Neural cell (in vitro differentiated cells): Measurements from ENCODE around the gene CRTC3. TPM values are rescaled to one million over a fixed set of nuclear protein-coding genes. Genes with fewer than 3 reads are reported as not detected.

Experiments
- H2AFZ ChIP-seq: fragments of 200-600, 300-800 bp; sonication (generic), shearing (Covaris generic); 2 replicates; pipeline ENCODE4 v1.6.0; 2014; ENCODE audit warnings: low read depth, mild to moderate bottlenecking, antibody characterized with exemption, low read length, moderate library complexity
- H3F3A ChIP-seq: fragments of 200-600 bp; shearing (Covaris generic); 2 replicates; pipeline ENCODE4 v1.6.1; 2016; ENCODE audit warnings: mild to moderate bottlenecking, moderate library complexity, mixed read lengths, antibody characterized with exemption, low read length; ENCODE audit not compliant: insufficient read depth, poor library complexity, severe bottlenecking
- H3K27ac ChIP-seq: fragments of 200-600, 300-800 bp; sonication (generic), shearing (Covaris generic); 2 replicates; pipeline ENCODE4 v1.5.1; 2014; ENCODE audit warnings: mild to moderate bottlenecking, low read length, moderate library complexity
- H3K27me3 ChIP-seq: fragments of 300-800, 200-600 bp; sonication (generic), shearing (Covaris generic); 2 replicates; pipeline ENCODE4 v1.6.0; 2014; ENCODE audit warnings: mild to moderate bottlenecking, low read depth, low read length, moderate library complexity; ENCODE audit not compliant: insufficient read depth
- H3K36me3 ChIP-seq: fragments of 300-800, 200-600 bp; sonication (generic), shearing (Covaris generic); 2 replicates; pipeline ENCODE4 v1.5.1; 2014; ENCODE audit warnings: mild to moderate bottlenecking, antibody characterized with exemption, low read length, moderate library complexity; ENCODE audit not compliant: insufficient read depth
- H3K4me2 ChIP-seq: fragments of 300-800, 200-600 bp; sonication (generic), shearing (Covaris generic); 2 replicates; pipeline ENCODE4 v1.6.0; 2014; ENCODE audit warnings: mild to moderate bottlenecking, low read length
- H3K4me3 ChIP-seq: fragments of 300-800, 200-600 bp; sonication (generic), shearing (Covaris generic); 2 replicates; pipeline ENCODE4 v1.5.1; 2014; ENCODE audit warnings: mild to moderate bottlenecking, low read length, moderate library complexity
- H3K79me2 ChIP-seq: fragments of 200-600 bp; shearing (Covaris generic); replicated peaks from 2 replicates; pipeline ENCODE4 v1.6.0; 2014; ENCODE audit warnings: mild to moderate bottlenecking, low read length, moderate library complexity; ENCODE audit not compliant: insufficient read depth
- H3K9ac ChIP-seq: fragments of 300-800, 200-600 bp; sonication (generic), shearing (Covaris generic); 2 replicates; pipeline ENCODE4 v1.6.1; 2016; ENCODE audit warnings: mild to moderate bottlenecking, low read length, mixed read lengths
- H3K9me2 ChIP-seq: fragments of 200-600 bp; shearing (Covaris generic); 2 replicates; pipeline ENCODE4 v1.6.1; 2016; ENCODE audit warnings: mild to moderate bottlenecking, low read length, mixed read lengths; ENCODE audit not compliant: insufficient read depth
- H3K9me3 ChIP-seq: fragments of 200-600, 300-800 bp; sonication (generic), shearing (Covaris generic); 2 replicates; pipeline ENCODE4 v1.6.1; 2016; ENCODE audit warnings: mild to moderate bottlenecking, mixed run types, low read length, moderate library complexity, mixed read lengths
- H4K20me1 ChIP-seq: fragments of 200-600 bp; shearing (Covaris generic); 2 replicates; pipeline ENCODE4 v1.6.1; 2016; ENCODE audit warnings: mild to moderate bottlenecking, mixed run types; ENCODE audit not compliant: insufficient read depth
- CTCF ChIP-seq: fragments of 450-650 bp; IDR thresholded peaks from 2 replicates; pipeline ENCODE4 v1.5.1; 2014; ENCODE audit warnings: antibody characterized with exemption, mild to moderate bottlenecking, moderate library complexity; ENCODE audit not compliant: poor library complexity, severe bottlenecking
- EP300 ChIP-seq: fragments of 450-650 bp; conservative IDR thresholded peaks from 2 replicates; pipeline ENCODE4 v1.6.1; 2014; ENCODE audit warnings: antibody characterized with exemption, mild to moderate bottlenecking, moderate library complexity; ENCODE audit not compliant: poor library complexity, severe bottlenecking
- EZH2 ChIP-seq: fragments of 200-600, 300-800 bp; shearing (Covaris generic), sonication (generic); IDR thresholded peaks from 2 replicates; pipeline ENCODE4 v1.6.1; 2014; ENCODE audit warnings: antibody characterized with exemption, low read length, borderline replicate concordance, mild to moderate bottlenecking; ENCODE audit not compliant: insufficient read depth, poor library complexity, severe bottlenecking
- MXI1 ChIP-seq: fragments of 450-650 bp; conservative IDR thresholded peaks from 2 replicates; pipeline ENCODE4 v1.6.1; 2014; ENCODE audit warnings: antibody characterized with exemption, mild to moderate bottlenecking; ENCODE audit not compliant: poor library complexity, severe bottlenecking
- POLR2AphosphoS5 ChIP-seq: IDR thresholded peaks from 2 replicates; pipeline ENCODE4 v1.6.1; 2012
- RAD21 ChIP-seq: fragments of 450-650 bp; conservative IDR thresholded peaks from 2 replicates; pipeline ENCODE4 v1.6.1; 2014; ENCODE audit warnings: antibody characterized with exemption, mild to moderate bottlenecking, moderate library complexity
- REST ChIP-seq: IDR thresholded peaks from 2 replicates; pipeline ENCODE4 v1.6.1; 2012; ENCODE audit warnings: borderline replicate concordance
- SMC3 ChIP-seq: fragments of 450-650 bp; conservative IDR thresholded peaks from 2 replicates; pipeline ENCODE4 v1.6.1; 2014; ENCODE audit warnings: antibody characterized with exemption, mild to moderate bottlenecking, moderate library complexity; ENCODE audit not compliant: poor library complexity
- TAF1 ChIP-seq: IDR thresholded peaks from 2 replicates; pipeline ENCODE4 v1.6.1; 2012; ENCODE audit warnings: low read depth
- polyA plus RNA-seq: library from polyadenylated mRNA; depleted of rRNA; stranded (reverse); fragments of >200 nt; gene quantifications from 2 replicates; pipeline ENCODE4 v1.2.3, GENCODE V29; 2014

CRTC3 gene
- polyA plus RNA-seq, 1 donor from 2014 or later: 5.5 TPM

GRCh38 chr15:90483637-90484036 lies 46.1 kb upstream of the CRTC3 start:
- no peaks in the 10 kb centered on the region for H4K20me1 ChIP-seq
- no peaks in the 10 kb centered on the region for H3F3A ChIP-seq
- no peak overlapping the region for H2AFZ ChIP-seq
- H3K9me3 ChIP-seq: no peaks in the 10 kb centered on the region
- no peak overlapping the region for H3K9ac ChIP-seq
- no peak overlapping the region for H3K4me2 ChIP-seq
- H3K36me3 ChIP-seq: no peaks in the 10 kb centered on the region
- no peaks in the 10 kb centered on the region for H3K79me2 ChIP-seq
- no peak for TF ChIP-seq MXI1
- TF ChIP-seq SMC3: no peak
- no peak for TF ChIP-seq EZH2
- no peak for TF ChIP-seq TAF1
- no peak for TF ChIP-seq POLR2AphosphoS5
- no peak for TF ChIP-seq RAD21
- TF ChIP-seq CTCF: no peak
- TF ChIP-seq REST: no peak
- no peak for TF ChIP-seq EP300
- H3K9me2 ChIP-seq: no peaks in the 10 kb centered on the region
- H3K27ac ChIP-seq: no peak overlapping the region
- no peaks in the 10 kb centered on the region for H3K27me3 ChIP-seq
- no peak overlapping the region for H3K4me3 ChIP-seq

GRCh38 chr15:90487186-90487585 lies 42.5 kb upstream of the CRTC3 start:
- TF ChIP-seq POLR2AphosphoS5 (no peak), EZH2 (no peak), MXI1 (no peak)
- no peak overlapping the region for H3K9ac ChIP-seq
- H3K27me3 ChIP-seq: no peaks in the 10 kb centered on the region
- H2AFZ ChIP-seq: no peak overlapping the region
- H3K4me3 ChIP-seq: no peak overlapping the region
- H3K27ac ChIP-seq: no peak overlapping the region
- H3K36me3 ChIP-seq: no peaks in the 10 kb centered on the region
- no peaks in the 10 kb centered on the region for H3K79me2 ChIP-seq
- no peaks in the 10 kb centered on the region for H3F3A ChIP-seq
- H3K4me2 ChIP-seq: no peak overlapping the region
- H3K9me3 ChIP-seq: no peaks in the 10 kb centered on the region
- no peaks in the 10 kb centered on the region for H4K20me1 ChIP-seq
- H3K9me2 ChIP-seq: no peaks in the 10 kb centered on the region

- Histone ChIP-seq H3K36me3 (peaks cover 6% of the 10 kb centered on the region), H3K9me2 (no peaks in the 10 kb centered on the region), H3K79me2 (no peaks in the 10 kb centered on the region), H3F3A (no peaks in the 10 kb centered on the region), H2AFZ (no peak overlapping the region), H3K9me3 (no peaks in the 10 kb centered on the region), H3K4me3 (no peak overlapping the region), H4K20me1 (no peaks in the 10 kb centered on the region), H3K9ac (no peak overlapping the region), H3K27ac (no peak overlapping the region), H3K27me3 (no peaks in the 10 kb centered on the region), H3K4me2 (no peak overlapping the region)
- no peak for TF ChIP-seq REST
- no peak for TF ChIP-seq MXI1
- no peak for TF ChIP-seq EZH2
- TF ChIP-seq TAF1: no peak
Measured at GRCh38 chr15:90489514-90489913, 40.2 kb upstream of the CRTC3 start.
